ENCODE data around the gene PPM1D.

Gene PPM1D

GRCh38 chr17:60557805-60558204 is 42.2 kb upstream of the PPM1D start:
- Histone ChIP-seq H4K8ac (ENCODE audit: low read depth, low read length) (no peak overlapping the region), H3K18ac (ENCODE audit: low read length) (no peak overlapping the region), H2BK12ac (ENCODE audit: low read length) (no peak overlapping the region), H3K9ac (ENCODE audit: low read length) (no peak overlapping the region), H2BK5ac (ENCODE audit: low read depth, low read length, poor library complexity) (no peak overlapping the region), H3K36me3 (ENCODE audit: control insufficient read depth in 1 of 2, insufficient read depth in 2 of 2, low read length in 2 of 2) (peaks cover 0 to 2% of the 10 kb centered on the region in 2 experiments), H4K12ac (ENCODE audit: low read depth, low read length) (no peak overlapping the region), H3K4me1 (ENCODE audit: control insufficient read depth in 1 of 2, insufficient read depth in 2 of 2, low read length in 2 of 2) (no peaks in the 10 kb centered on the region), H3K9me3 (ENCODE audit: insufficient read depth, low read depth, low read length) (peaks cover 23% of the 10 kb centered on the region), H4K91ac (ENCODE audit: low read depth, low read length) (no peak overlapping the region), H3K14ac (ENCODE audit: low read length) (no peak overlapping the region), H3K4me3 (ENCODE audit: low read depth, low read length) (no peak overlapping the region), H3K4ac (ENCODE audit: low read depth, low read length) (no peak overlapping the region), H2AFZ (ENCODE audit: insufficient read depth, low read length, poor library complexity) (no peak overlapping the region), H3K23ac (ENCODE audit: low read length) (no peak overlapping the region), H2BK120ac (ENCODE audit: insufficient read depth, low read length, poor library complexity) (no peak overlapping the region), H3K79me2 (ENCODE audit: control insufficient read depth, insufficient read depth, low read length, poor library complexity) (no peaks in the 10 kb centered on the region), H3K79me1 (ENCODE audit: low read length) (no peaks in the 10 kb centered on the region), H3K4me2 (ENCODE audit: low read length) (no peak overlapping the region), H2AK5ac (ENCODE audit: low read length) (no peak overlapping the region), H3K27ac (ENCODE audit: low read depth, low read length) (no peak overlapping the region), H3K27me3 (ENCODE audit: insufficient read depth, low read length) (no peaks in the 10 kb centered on the region)
- no peak for DNase-seq
- WGBS (ENCODE audit: extremely low coverage, insufficient coverage, insufficient read length): no CpG with 5 or more reads among the region's 2 CpGs

- H3K4me3 ChIP-seq (ENCODE audit: low read depth, low read length): no peak overlapping the region
- H2BK120ac ChIP-seq (ENCODE audit: insufficient read depth, low read length, poor library complexity): no peak overlapping the region
- no peak overlapping the region for H2BK12ac ChIP-seq (ENCODE audit: low read length)
- H3K4ac ChIP-seq (ENCODE audit: low read depth, low read length): no peak overlapping the region
- DNase-seq: no peak
- no CpG with 5 or more reads among the region's 8 CpGs for WGBS (ENCODE audit: extremely low coverage, insufficient coverage, insufficient read length)
- no peaks in the 10 kb centered on the region for H3K79me2 ChIP-seq (ENCODE audit: control insufficient read depth, insufficient read depth, low read length, poor library complexity)
- peaks cover 0 to 2% of the 10 kb centered on the region in 2 experiments for H3K36me3 ChIP-seq (ENCODE audit: control insufficient read depth in 1 of 2, insufficient read depth in 2 of 2, low read length in 2 of 2)
- no peak overlapping the region for H3K27ac ChIP-seq (ENCODE audit: low read depth, low read length)
- no peak overlapping the region for H3K9ac ChIP-seq (ENCODE audit: low read length)
- no peak overlapping the region for H4K8ac ChIP-seq (ENCODE audit: low read depth, low read length)
- H3K4me1 ChIP-seq (ENCODE audit: control insufficient read depth in 1 of 2, insufficient read depth in 2 of 2, low read length in 2 of 2): peaks cover 0 to under 1% of the 10 kb centered on the region in 2 experiments
- no peak overlapping the region for H2AK5ac ChIP-seq (ENCODE audit: low read length)
- no peaks in the 10 kb centered on the region for H3K79me1 ChIP-seq (ENCODE audit: low read length)
- H4K12ac ChIP-seq (ENCODE audit: low read depth, low read length): no peak overlapping the region
- H3K23ac ChIP-seq (ENCODE audit: low read length): no peak overlapping the region
- peaks cover 18% of the 10 kb centered on the region for H3K9me3 ChIP-seq (ENCODE audit: insufficient read depth, low read depth, low read length)
- H2AFZ ChIP-seq (ENCODE audit: insufficient read depth, low read length, poor library complexity): no peak overlapping the region
- H3K4me2 ChIP-seq (ENCODE audit: low read length): no peak overlapping the region
- no peak overlapping the region for H3K14ac ChIP-seq (ENCODE audit: low read length)
- no peak overlapping the region for H3K18ac ChIP-seq (ENCODE audit: low read length)
- H2BK5ac ChIP-seq (ENCODE audit: low read depth, low read length, poor library complexity): no peak overlapping the region
- no peaks in the 10 kb centered on the region for H3K27me3 ChIP-seq (ENCODE audit: insufficient read depth, low read length)
- no peak overlapping the region for H4K91ac ChIP-seq (ENCODE audit: low read depth, low read length)
These were observed 40.4 kb upstream of the PPM1D start for GRCh38 chr17:60559659-60559994.

DNA sequence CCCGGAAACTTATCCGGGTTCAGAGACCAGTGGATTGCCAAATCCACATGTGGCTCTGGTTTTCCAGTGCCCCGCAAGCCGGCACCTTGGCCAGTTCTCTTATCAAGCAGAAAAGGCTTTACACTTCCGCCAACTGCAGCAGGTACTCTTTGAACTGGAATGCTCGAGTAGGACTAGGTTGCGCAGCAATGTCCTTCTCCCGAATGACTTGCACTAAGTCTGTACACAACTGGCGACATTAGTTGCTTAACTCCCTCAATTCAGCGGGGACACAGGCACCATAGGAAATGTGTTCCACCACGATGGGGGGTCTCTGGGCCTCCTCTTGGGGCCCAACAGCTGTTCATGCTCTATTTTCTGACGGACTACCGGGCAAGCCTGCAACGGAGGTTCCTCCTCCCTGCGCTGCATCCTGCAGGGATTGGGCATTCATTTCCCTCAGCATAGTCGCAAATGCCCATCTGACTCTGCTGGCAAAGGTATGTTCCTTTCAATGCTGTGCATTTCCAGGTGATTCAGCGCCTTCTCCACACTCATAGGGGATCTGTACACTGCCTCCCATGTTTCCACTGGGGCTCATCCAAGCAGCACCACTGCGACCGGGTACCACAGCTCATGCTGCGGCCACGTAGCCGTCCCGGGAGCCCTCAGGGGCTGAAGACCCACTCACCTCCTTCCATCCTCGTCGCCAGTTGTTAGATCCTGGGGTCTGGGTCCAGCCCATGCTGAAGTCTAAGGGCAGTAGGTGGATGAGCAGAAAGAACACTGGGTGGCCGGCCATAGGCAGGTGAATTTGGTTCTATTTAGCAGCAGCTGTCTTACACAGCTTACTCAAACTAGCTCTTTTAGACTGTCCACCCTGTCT is 39.8 kb upstream of the PPM1D start:
- Histone ChIP-seq H3K4ac (ENCODE audit: low read depth, low read length) (no peak overlapping the region), H2BK120ac (ENCODE audit: insufficient read depth, low read length, poor library complexity) (no peak overlapping the region), H3K14ac (ENCODE audit: low read length) (no peak overlapping the region), H3K4me2 (ENCODE audit: low read length) (no peak overlapping the region), H3K27ac (ENCODE audit: low read depth, low read length) (no peak overlapping the region), H4K12ac (ENCODE audit: low read depth, low read length) (no peak overlapping the region), H2BK12ac (ENCODE audit: low read length) (no peak overlapping the region), H3K79me1 (ENCODE audit: low read length) (peaks cover under 1% of the 10 kb centered on the region), H2AK5ac (ENCODE audit: low read length) (no peak overlapping the region), H3K4me1 (ENCODE audit: control insufficient read depth in 1 of 2, insufficient read depth in 2 of 2, low read length in 2 of 2) (peaks cover 0 to 2% of the 10 kb centered on the region in 2 experiments), H3K36me3 (ENCODE audit: control insufficient read depth in 1 of 2, insufficient read depth in 2 of 2, low read length in 2 of 2) (peaks cover 0 to 2% of the 10 kb centered on the region in 2 experiments), H3K9me3 (ENCODE audit: insufficient read depth, low read depth, low read length) (peaks cover 18% of the 10 kb centered on the region), H3K18ac (ENCODE audit: low read length) (no peak overlapping the region), H3K9ac (ENCODE audit: low read length) (no peak overlapping the region), H2AFZ (ENCODE audit: insufficient read depth, low read length, poor library complexity) (no peak overlapping the region), H4K8ac (ENCODE audit: low read depth, low read length) (no peak overlapping the region), H2BK5ac (ENCODE audit: low read depth, low read length, poor library complexity) (no peak overlapping the region), H3K27me3 (ENCODE audit: insufficient read depth, low read length) (no peaks in the 10 kb centered on the region), H3K79me2 (ENCODE audit: control insufficient read depth, insufficient read depth, low read length, poor library complexity) (no peaks in the 10 kb centered on the region), H3K4me3 (ENCODE audit: low read depth, low read length) (no peak overlapping the region), H3K23ac (ENCODE audit: low read length) (no peak overlapping the region), H4K91ac (ENCODE audit: low read depth, low read length) (no peak overlapping the region)
- no CpG with 5 or more reads among the region's 26 CpGs for WGBS (ENCODE audit: extremely low coverage, insufficient coverage, insufficient read length)
- no peak for DNase-seq

DNA sequence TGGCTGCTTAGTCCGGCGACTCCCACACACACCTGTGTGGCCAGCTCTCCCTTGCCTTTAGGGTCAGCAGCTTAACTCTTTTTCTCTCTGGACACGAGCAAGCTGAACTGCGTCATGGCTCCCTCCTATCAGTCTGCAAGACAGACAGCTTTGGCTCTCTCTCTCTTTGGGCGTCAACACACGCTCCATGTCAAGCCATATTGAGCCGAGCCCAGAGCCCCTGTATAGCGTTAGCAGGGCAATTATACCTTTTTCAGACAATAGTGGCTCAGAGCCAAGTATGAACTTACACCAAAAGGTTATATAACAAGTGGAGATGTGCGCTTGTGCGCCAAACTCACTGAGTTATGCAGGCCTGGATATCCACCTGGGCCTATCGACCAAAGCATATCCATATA is 39.1 kb upstream of the PPM1D start:
- Histone ChIP-seq H2AFZ (ENCODE audit: insufficient read depth, low read length, poor library complexity) (no peak overlapping the region), H4K91ac (ENCODE audit: low read depth, low read length) (no peak overlapping the region), H3K18ac (ENCODE audit: low read length) (no peak overlapping the region), H3K27ac (ENCODE audit: low read depth, low read length) (no peak overlapping the region), H4K8ac (ENCODE audit: low read depth, low read length) (no peak overlapping the region), H3K79me1 (ENCODE audit: low read length) (peaks cover 3% of the 10 kb centered on the region), H2BK5ac (ENCODE audit: low read depth, low read length, poor library complexity) (no peak overlapping the region), H2BK12ac (ENCODE audit: low read length) (no peak overlapping the region), H3K4me3 (ENCODE audit: low read depth, low read length) (no peak overlapping the region), H2BK120ac (ENCODE audit: insufficient read depth, low read length, poor library complexity) (no peak overlapping the region), H3K4me2 (ENCODE audit: low read length) (no peak overlapping the region), H3K23ac (ENCODE audit: low read length) (no peak overlapping the region), H2AK5ac (ENCODE audit: low read length) (no peak overlapping the region), H3K9me3 (ENCODE audit: insufficient read depth, low read depth, low read length) (peaks cover 15% of the 10 kb centered on the region), H3K79me2 (ENCODE audit: control insufficient read depth, insufficient read depth, low read length, poor library complexity) (no peaks in the 10 kb centered on the region), H3K36me3 (ENCODE audit: control insufficient read depth in 1 of 2, insufficient read depth in 2 of 2, low read length in 2 of 2) (peaks cover 0 to 2% of the 10 kb centered on the region in 2 experiments), H3K4me1 (ENCODE audit: control insufficient read depth in 1 of 2, insufficient read depth in 2 of 2, low read length in 2 of 2) (peaks cover 0 to 2% of the 10 kb centered on the region in 2 experiments), H3K27me3 (ENCODE audit: insufficient read depth, low read length) (no peaks in the 10 kb centered on the region), H3K9ac (ENCODE audit: low read length) (no peak overlapping the region), H3K4ac (ENCODE audit: low read depth, low read length) (no peak overlapping the region), H3K14ac (ENCODE audit: low read length) (no peak overlapping the region), H4K12ac (ENCODE audit: low read depth, low read length) (no peak overlapping the region)
- DNase-seq: no peak
- WGBS (ENCODE audit: extremely low coverage, insufficient coverage, insufficient read length): no CpG with 5 or more reads among the region's 11 CpGs

All from trophoblast cell (in vitro differentiated cells and primary cell).